ENCODE results near the gene TRMT1.
"Not testable (repeated sequence)": the region's sequence is repeated elsewhere in the genome, so short reads cannot be mapped to it uniquely, and the experiment has no call there.

Gene TRMT1

GRCh38 chr19:13116282-13117175, at the start of gene TRMT1:
TRMT1 (minus strand) TSS chr19:13116740; CDS start chr19:13116399, 341 bp downstream.
- peak; percentile 88 for DNase-seq (ENCODE audit: low read depth)

GRCh38 chr19:13166151-13166550, 49.6 kb upstream of the TRMT1 start:
- not testable (repeated sequence) for DNase-seq (ENCODE audit: low read depth)

GRCh38 chr19:13165162-13165997, 48.8 kb upstream of the TRMT1 start:
- no peak for DNase-seq (ENCODE audit: low read depth)

GRCh38 chr19:13164343-13165161, 48.0 kb upstream of the TRMT1 start:
- no peak for DNase-seq (ENCODE audit: low read depth)

GRCh38 chr19:13163609-13164342, 47.2 kb upstream of the TRMT1 start:
- peak; percentile 53 for DNase-seq (ENCODE audit: low read depth)

GRCh38 chr19:13162724-13163608, 46.4 kb upstream of the TRMT1 start:
- DNase-seq (ENCODE audit: low read depth): peak; percentile 89

GRCh38 chr19:13160557-13160956, 44.0 kb upstream of the TRMT1 start:
- DNase-seq (ENCODE audit: low read depth): no peak

- DNase-seq (ENCODE audit: low read depth): no peak
Measured at GRCh38 chr19:13159713-13160112, 43.2 kb upstream of the TRMT1 start.

GRCh38 chr19:13155472-13156359, 39.2 kb upstream of the TRMT1 start:
- DNase-seq (ENCODE audit: low read depth): peak; percentile 64

GRCh38 chr19:13154911-13155471, 38.5 kb upstream of the TRMT1 start:
- peak; percentile 72 for DNase-seq (ENCODE audit: low read depth)

GRCh38 chr19:13154241-13154778, 37.8 kb upstream of the TRMT1 start:
- peak; percentile 60 for DNase-seq (ENCODE audit: low read depth)

- no peak for DNase-seq (ENCODE audit: low read depth)
Measured at GRCh38 chr19:13153569-13154240, 37.2 kb upstream of the TRMT1 start.

GRCh38 chr19:13152974-13153568, 36.5 kb upstream of the TRMT1 start:
- DNase-seq (ENCODE audit: low read depth): peak; percentile 94

- no peak for DNase-seq (ENCODE audit: low read depth)
Measured at GRCh38 chr19:13152356-13152973, 35.9 kb upstream of the TRMT1 start.

- peak; percentile 94 for DNase-seq (ENCODE audit: low read depth)
Measured at GRCh38 chr19:13151605-13152355, 35.2 kb upstream of the TRMT1 start.

- no peak for DNase-seq (ENCODE audit: low read depth)
Measured at GRCh38 chr19:13150931-13151604, 34.5 kb upstream of the TRMT1 start.

All from activated T-cell treated with anti-CD3 and anti-CD28 coated beads for 48 hours (primary cell).